Tibial nerve (tissue), 4 donors: ENCODE results near the gene NUP155.

Source experiments
- CTCF ChIP-seq, 5 experiments: fragments of 200-600 bp in 3 of 5; fragments of 450-650 bp in 2 of 5; sonication (generic) in 3 of 5; IDR thresholded peaks; one replicate each; pipeline ENCODE4 v1.5.1; 2016 to 2019; ENCODE audit warnings: antibody characterized with exemption in 5 of 5, mild to moderate bottlenecking in 3 of 5, moderate library complexity in 2 of 5
- EP300 ChIP-seq, 2 donors: sonication (generic); formaldehyde crosslinking; IDR thresholded peaks; one replicate each; pipeline ENCODE4 v1.6.1; 2017; ENCODE audit warnings: antibody characterized with exemption in 2 of 2, mild to moderate bottlenecking in 1 of 2

GRCh38 chr5:37412515-37412914, 41.6 kb upstream of the NUP155 start:
- TF ChIP-seq CTCF (IDR thresholded peaks at IDR 0.05) (no peak), EP300 (IDR thresholded peaks at IDR 0.05) (no peak)
